Epithelial cell of proximal tubule (primary cell): ENCODE measurements around the gene S1PR3. TPM values are rescaled to one million over a fixed set of nuclear protein-coding genes. Genes with fewer than 3 reads are reported as not detected.

ENCODE experiments used
- DNase-seq: peaks from one replicate; pipeline ENCODE4 v3.0.0-alpha.2; 2011; ENCODE audit warnings: low read depth
- H3K4me3 ChIP-seq: 2 replicates; pipeline ENCODE4 v1.5.1; 2011; ENCODE audit warnings: low read depth, mild to moderate bottlenecking, low read length
- total RNA-seq: library from RNA; depleted of rRNA; stranded (reverse); fragments of >200 nt; gene quantifications from 2 replicates; pipeline ENCODE4 v1.2.3, GENCODE V29; 2015
- TF ChIP-seq, protein P1 (sequence below): conservative IDR thresholded peaks from 2 replicates; pipeline ENCODE4 v1.5.1; 2012; ENCODE audit warnings: low read depth, mild to moderate bottlenecking, low read length

The S1PR3 gene
- total RNA-seq, 1 donor from 2014 or later: 2.6 TPM

DNA sequence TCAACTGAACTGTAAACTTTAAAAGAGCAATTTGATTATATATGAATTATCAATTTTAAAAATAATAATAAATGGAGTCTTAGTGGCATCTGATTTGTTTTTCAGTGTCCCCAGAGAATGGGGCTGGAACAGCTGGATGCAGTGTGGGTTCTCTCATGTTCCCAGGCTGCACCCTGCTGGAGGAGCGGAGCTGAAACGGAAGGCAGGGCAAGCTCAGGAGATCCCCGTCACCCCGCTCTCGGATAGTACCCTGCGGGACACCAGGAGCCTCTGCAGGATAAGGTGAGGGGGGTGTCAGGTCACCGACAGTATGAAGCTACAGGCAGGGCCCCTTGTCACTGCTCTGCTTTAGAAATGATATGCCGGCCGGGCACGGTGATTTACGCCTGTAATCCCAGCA is 57.3 kb downstream of the S1PR3 start:
- TF ChIP-seq, protein P1, sequence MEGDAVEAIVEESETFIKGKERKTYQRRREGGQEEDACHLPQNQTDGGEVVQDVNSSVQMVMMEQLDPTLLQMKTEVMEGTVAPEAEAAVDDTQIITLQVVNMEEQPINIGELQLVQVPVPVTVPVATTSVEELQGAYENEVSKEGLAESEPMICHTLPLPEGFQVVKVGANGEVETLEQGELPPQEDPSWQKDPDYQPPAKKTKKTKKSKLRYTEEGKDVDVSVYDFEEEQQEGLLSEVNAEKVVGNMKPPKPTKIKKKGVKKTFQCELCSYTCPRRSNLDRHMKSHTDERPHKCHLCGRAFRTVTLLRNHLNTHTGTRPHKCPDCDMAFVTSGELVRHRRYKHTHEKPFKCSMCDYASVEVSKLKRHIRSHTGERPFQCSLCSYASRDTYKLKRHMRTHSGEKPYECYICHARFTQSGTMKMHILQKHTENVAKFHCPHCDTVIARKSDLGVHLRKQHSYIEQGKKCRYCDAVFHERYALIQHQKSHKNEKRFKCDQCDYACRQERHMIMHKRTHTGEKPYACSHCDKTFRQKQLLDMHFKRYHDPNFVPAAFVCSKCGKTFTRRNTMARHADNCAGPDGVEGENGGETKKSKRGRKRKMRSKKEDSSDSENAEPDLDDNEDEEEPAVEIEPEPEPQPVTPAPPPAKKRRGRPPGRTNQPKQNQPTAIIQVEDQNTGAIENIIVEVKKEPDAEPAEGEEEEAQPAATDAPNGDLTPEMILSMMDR: no peak
- H3K4me3 ChIP-seq: no peak overlapping the region
- no peak for DNase-seq

DNA sequence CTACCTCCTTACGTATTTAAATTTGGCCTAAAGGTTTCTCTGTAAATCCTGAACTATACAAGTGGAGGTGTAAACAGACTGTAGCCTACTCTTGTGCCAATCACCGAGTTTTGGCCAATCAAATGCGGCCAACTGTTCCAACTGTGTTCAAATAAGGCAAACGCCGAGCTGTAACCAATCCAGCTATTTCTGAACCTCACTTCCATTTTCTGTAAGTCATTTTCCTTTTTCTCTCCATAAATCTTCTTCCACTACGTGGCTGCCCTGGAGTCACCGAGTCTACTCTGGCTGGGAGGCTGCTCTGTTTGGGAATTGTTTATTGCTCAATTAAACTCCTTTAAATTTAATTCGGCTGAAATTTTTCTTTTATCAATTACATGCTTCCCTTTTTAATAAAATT is 58.4 kb downstream of the S1PR3 start:
- H3K4me3 ChIP-seq: no peak overlapping the region
- TF ChIP-seq, protein P1: no peak
- DNase-seq: no peak

DNA sequence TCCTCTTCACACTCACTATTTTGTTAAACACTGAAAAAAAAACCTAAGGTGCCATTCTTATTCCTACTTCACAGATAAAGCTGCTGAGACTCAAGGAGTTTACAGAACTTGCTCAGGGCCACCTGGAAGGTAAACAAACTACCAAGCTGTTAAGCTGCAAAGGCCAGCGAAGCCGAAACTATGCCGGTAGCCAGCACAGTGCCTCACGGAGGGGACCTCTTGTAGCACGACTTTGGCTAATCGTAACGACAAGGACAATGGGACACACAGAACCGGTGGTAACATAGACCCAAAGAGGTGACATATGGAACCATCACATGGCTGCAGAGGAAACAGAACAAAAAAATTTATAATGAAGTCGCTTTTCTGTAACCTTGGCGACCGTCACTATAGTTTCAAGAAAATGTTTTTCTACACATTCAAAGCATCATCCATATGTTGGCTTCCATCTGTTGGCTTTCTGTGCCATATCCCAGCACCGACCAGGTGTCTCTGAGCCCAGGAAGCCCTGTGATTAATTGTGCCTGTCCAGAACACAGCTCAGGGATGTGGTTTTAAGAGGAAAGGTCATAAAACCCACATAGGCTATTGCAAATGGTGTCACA is 60.3 kb downstream of the S1PR3 start:
- H3K4me3 ChIP-seq: no peak overlapping the region
- DNase-seq: no peak
- TF ChIP-seq, protein P1: no peak

DNA sequence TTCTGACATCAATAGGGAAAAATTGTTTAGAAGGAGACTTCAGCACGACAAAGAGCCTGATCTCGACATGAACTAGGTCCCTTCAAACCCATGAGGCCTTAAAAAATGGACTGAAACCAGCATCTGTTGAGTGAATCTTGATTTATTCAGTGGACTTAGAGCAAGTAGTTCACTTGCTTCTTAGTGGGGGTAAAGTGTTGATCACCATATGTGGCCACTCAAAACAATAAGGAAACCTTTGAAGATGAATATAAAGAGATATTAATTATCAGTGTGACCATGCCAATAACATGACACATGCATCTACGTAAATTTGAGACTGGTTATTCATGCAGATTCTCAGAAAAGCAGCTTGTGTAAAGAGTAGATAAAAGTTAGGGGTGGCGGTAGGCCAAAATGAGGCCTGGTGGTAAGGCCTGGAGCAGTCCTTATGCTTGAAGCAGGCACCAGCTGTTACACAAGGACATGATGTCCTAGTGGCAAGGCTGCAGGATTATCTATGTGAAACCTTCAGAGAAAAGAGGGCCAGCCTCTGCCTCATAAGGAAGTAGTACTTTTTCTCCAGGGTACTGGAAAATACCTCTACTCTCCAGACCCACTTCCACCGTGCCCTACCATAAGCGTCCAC is 61.3 kb downstream of the S1PR3 start:
- H3K4me3 ChIP-seq: no peak overlapping the region
- TF ChIP-seq, protein P1: no peak
- no peak for DNase-seq

- TF ChIP-seq, protein P1: no peak
- H3K4me3 ChIP-seq: no peak overlapping the region
These were observed 62.0 kb downstream of the S1PR3 start for GRCh38 chr9:89053301-89053700.

More at GRCh38 chr9:89053301-89053700, 62.0 kb downstream of the S1PR3 start:
- no peak for DNase-seq

Other genes starting within 250 kb of the S1PR3 start
- 4.1 and 5.1 TPM in 2 replicates for gene SHC3, start 187.3 kb downstream of the S1PR3 start, total RNA-seq